ENCODE measurements around the gene TCF3.

DNA sequence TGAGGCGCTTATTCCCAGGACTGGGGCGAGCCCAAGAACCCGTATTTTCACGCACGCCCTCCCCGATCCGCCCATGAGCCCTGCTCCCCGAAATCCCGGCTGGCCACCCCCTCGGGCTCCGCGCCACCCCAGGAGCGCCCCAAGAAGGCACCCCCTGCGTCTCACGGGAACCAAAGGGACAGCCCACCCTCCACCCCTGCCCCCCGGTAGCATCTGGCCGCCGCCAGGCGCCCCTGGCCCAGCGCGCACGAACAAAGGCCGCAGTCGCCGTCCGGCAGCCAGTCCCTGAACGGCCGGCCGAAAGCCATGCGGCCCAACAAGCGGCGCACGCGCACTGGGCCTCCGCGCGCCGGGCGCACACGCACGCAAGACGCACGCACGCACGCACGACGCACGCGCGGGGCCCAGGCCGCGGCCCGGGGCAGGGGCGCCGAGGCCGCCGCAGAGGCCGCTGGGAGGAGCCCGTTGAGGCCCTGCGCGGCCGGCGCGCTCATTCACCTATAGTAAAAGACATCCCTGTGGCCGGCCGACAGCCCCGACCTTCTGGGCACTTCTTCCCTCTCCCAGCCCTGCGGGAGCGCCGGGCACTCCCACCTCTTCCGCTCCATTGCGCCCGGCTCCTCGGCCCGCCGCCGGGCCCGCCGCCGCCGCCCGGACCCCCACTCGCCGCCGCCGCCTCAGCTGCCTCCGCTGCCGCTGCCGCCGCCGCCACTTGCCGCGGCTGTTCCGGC lies 60.2 kb downstream of the TCF3 start:
- TF ChIP-seq, protein P1, sequence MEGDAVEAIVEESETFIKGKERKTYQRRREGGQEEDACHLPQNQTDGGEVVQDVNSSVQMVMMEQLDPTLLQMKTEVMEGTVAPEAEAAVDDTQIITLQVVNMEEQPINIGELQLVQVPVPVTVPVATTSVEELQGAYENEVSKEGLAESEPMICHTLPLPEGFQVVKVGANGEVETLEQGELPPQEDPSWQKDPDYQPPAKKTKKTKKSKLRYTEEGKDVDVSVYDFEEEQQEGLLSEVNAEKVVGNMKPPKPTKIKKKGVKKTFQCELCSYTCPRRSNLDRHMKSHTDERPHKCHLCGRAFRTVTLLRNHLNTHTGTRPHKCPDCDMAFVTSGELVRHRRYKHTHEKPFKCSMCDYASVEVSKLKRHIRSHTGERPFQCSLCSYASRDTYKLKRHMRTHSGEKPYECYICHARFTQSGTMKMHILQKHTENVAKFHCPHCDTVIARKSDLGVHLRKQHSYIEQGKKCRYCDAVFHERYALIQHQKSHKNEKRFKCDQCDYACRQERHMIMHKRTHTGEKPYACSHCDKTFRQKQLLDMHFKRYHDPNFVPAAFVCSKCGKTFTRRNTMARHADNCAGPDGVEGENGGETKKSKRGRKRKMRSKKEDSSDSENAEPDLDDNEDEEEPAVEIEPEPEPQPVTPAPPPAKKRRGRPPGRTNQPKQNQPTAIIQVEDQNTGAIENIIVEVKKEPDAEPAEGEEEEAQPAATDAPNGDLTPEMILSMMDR (IDR thresholded peaks at IDR 0.05; ENCODE audit: poor library complexity, severe bottlenecking), result no peak
- TF ChIP-seq POLR2AphosphoS5 (IDR thresholded peaks at IDR 0.05), result peak; percentile 83
- TF ChIP-seq RAD21 (conservative IDR thresholded peaks at IDR 0.05), result peak; percentile 14
- TF ChIP-seq EZH2 (IDR thresholded peaks at IDR 0.05; ENCODE audit: borderline replicate concordance, insufficient read depth, low read length, poor library complexity, severe bottlenecking), result no peak
- peak; percentile 97 for TF ChIP-seq MXI1 (conservative IDR thresholded peaks at IDR 0.05; ENCODE audit: poor library complexity, severe bottlenecking)
- TF ChIP-seq EP300 (conservative IDR thresholded peaks at IDR 0.05; ENCODE audit: poor library complexity, severe bottlenecking), result peak; percentile 65
- TF ChIP-seq SMC3 (conservative IDR thresholded peaks at IDR 0.05; ENCODE audit: poor library complexity), result peak; percentile 16
- no peak for TF ChIP-seq TAF1 (IDR thresholded peaks at IDR 0.05; ENCODE audit: low read depth)
